Breast epithelium (tissue), 3 donors: ENCODE measurements around the gene RBPJ.

Source experiments
- CTCF ChIP-seq, 3 donors: fragments of 450-650 bp; IDR thresholded peaks; one replicate each; pipeline ENCODE4 v1.5.1; 2016 to 2017; ENCODE audit warnings: antibody characterized with exemption in 3 of 3, mild to moderate bottlenecking in 3 of 3, moderate library complexity in 3 of 3
- POLR2A ChIP-seq: fragments of 450-650 bp; IDR thresholded peaks from one replicate; pipeline ENCODE4 v1.6.1; 2016; ENCODE audit warnings: antibody characterized with exemption, mild to moderate bottlenecking, moderate library complexity

- TF ChIP-seq POLR2A, result no peak
- TF ChIP-seq CTCF (IDR thresholded peaks at IDR 0.05), result no peak
These were observed 48.3 kb downstream of the RBPJ start for GRCh38 chr4:26369132-26369531.
